ENCODE results near the gene RAPGEF6.
"Not testable (repeated sequence)": the region's sequence is repeated elsewhere in the genome, so short reads cannot be mapped to it uniquely, and the experiment has no call there.

Gene RAPGEF6

GRCh38 chr5:131491749-131492148 is 143.3 kb downstream of the RAPGEF6 start:
- no peak for DNase-seq

- peak; percentile 82 for DNase-seq
These were observed 146.6 kb downstream of the RAPGEF6 start for GRCh38 chr5:131488463-131488862.

- DNase-seq, result not testable (repeated sequence)
These were observed 147.7 kb downstream of the RAPGEF6 start for GRCh38 chr5:131487371-131487770.

GRCh38 chr5:131482617-131483016 is 152.4 kb downstream of the RAPGEF6 start:
- DNase-seq, result no peak

GRCh38 chr5:131481569-131481968 is 153.5 kb downstream of the RAPGEF6 start:
- peak; percentile 70 for DNase-seq

GRCh38 chr5:131475541-131475941 is 159.5 kb downstream of the RAPGEF6 start:
- no peak for DNase-seq

GRCh38 chr5:131473731-131474130 is 161.3 kb downstream of the RAPGEF6 start:
- no peak for DNase-seq

GRCh38 chr5:131466171-131466766 is 168.8 kb downstream of the RAPGEF6 start:
- DNase-seq, result no peak

GRCh38 chr5:131463656-131464055 is 171.4 kb downstream of the RAPGEF6 start:
- DNase-seq, result no peak

- no peak for DNase-seq
These were observed 172.6 kb downstream of the RAPGEF6 start for GRCh38 chr5:131462454-131462853.

- DNase-seq, result no peak
These were observed 173.3 kb downstream of the RAPGEF6 start for GRCh38 chr5:131461742-131462141.

GRCh38 chr5:131460867-131461572 is 174.0 kb downstream of the RAPGEF6 start:
- no peak for DNase-seq

GRCh38 chr5:131460133-131460532 is 174.9 kb downstream of the RAPGEF6 start:
- no peak for DNase-seq

GRCh38 chr5:131459216-131459615 is 175.8 kb downstream of the RAPGEF6 start:
- no peak for DNase-seq

- DNase-seq, result no peak
These were observed 177.8 kb downstream of the RAPGEF6 start for GRCh38 chr5:131457193-131457592.

- DNase-seq, result no peak
These were observed 184.1 kb downstream of the RAPGEF6 start for GRCh38 chr5:131450941-131451340.

GRCh38 chr5:131441184-131441583 is 193.8 kb downstream of the RAPGEF6 start:
- no peak for DNase-seq

- DNase-seq, result peak; percentile 35
These were observed 198.9 kb downstream of the RAPGEF6 start for GRCh38 chr5:131436081-131436480.

GRCh38 chr5:131433109-131433508 is 201.9 kb downstream of the RAPGEF6 start:
- DNase-seq, result no peak

- no peak for DNase-seq
These were observed 203.2 kb downstream of the RAPGEF6 start for GRCh38 chr5:131431794-131432193.

- no peak for DNase-seq
These were observed 204.2 kb downstream of the RAPGEF6 start for GRCh38 chr5:131430794-131431193.

GRCh38 chr5:131426011-131426410 is 209.0 kb downstream of the RAPGEF6 start:
- DNase-seq, result no peak

GRCh38 chr5:131423056-131423455 is 212.0 kb downstream of the RAPGEF6 start:
- peak; percentile 47 for DNase-seq

GRCh38 chr5:131419877-131420276 is 215.2 kb downstream of the RAPGEF6 start:
- no peak for DNase-seq

- no peak for DNase-seq
These were observed 216.2 kb downstream of the RAPGEF6 start for GRCh38 chr5:131418846-131419245.
